BLaER1 treated with 17β-estradiol and CSF1 and Interleukin-3, amounts not matched to agents 10 nM and 100 nM (cell line): Measurements from ENCODE around the gene SP6.

Experiments
- H3K27ac ChIP-seq, 11 experiments: shearing (Covaris generic); formaldehyde crosslinking; 2 replicates each; pipeline ENCODE4 v1.8.1; 2022
- H3K27me3 ChIP-seq, 11 experiments: shearing (Covaris generic); formaldehyde crosslinking; 2 replicates each; pipeline ENCODE4 v1.8.1; 2022
- H3K36me3 ChIP-seq, 11 experiments: shearing (Covaris generic); formaldehyde crosslinking; 2 replicates each; pipeline ENCODE4 v1.8.1; 2022
- H3K4me1 ChIP-seq, 10 experiments: shearing (Covaris generic); formaldehyde crosslinking; 2 replicates each; pipeline ENCODE4 v1.8.1; 2022
- H3K4me2 ChIP-seq, 11 experiments: shearing (Covaris generic); formaldehyde crosslinking; 2 replicates each; pipeline ENCODE4 v1.8.1; 2022
- H3K4me3 ChIP-seq, 10 experiments: shearing (Covaris generic); formaldehyde crosslinking; 2 replicates each; pipeline ENCODE4 v1.8.1; 2022
- H3K9ac ChIP-seq, 11 experiments: shearing (Covaris generic); formaldehyde crosslinking; 2 replicates each; pipeline ENCODE4 v1.8.1; 2022
- H3K9me3 ChIP-seq, 11 experiments: shearing (Covaris generic); formaldehyde crosslinking; replicated peaks in 1 of 11; 2 replicates each; pipeline ENCODE4 v1.8.1; 2022
- H4K20me1 ChIP-seq, 11 experiments: shearing (Covaris generic); formaldehyde crosslinking; 2 replicates each; pipeline ENCODE4 v1.8.1; 2022
- Cebpa-rat ChIP-seq, 11 experiments: shearing (Covaris generic); IDR thresholded peaks; 2 replicates each; pipeline ENCODE4 v1.8.1; 2022

The SP6 gene

GRCh38 chr17:47803201-47803600 is 47.8 kb downstream of the SP6 start:
- no peak for TF ChIP-seq Cebpa-rat (IDR thresholded peaks at IDR 0.05)
- Histone ChIP-seq H3K9ac (no peak overlapping the region), H3K4me3 (no peak overlapping the region), H4K20me1 (peaks cover 0 to 44% (median 0%) of the 10 kb centered on the region in 11 experiments; a peak in 6 of 22 replicates), H3K27me3 (no peaks in the 10 kb centered on the region), H3K27ac (no peak overlapping the region), H3K36me3 (peaks cover 14 to 17% (median 16%) of the 10 kb centered on the region in 11 experiments), H3K4me2 (peak overlapping the region in 1 of 11 experiments; percentile 87; a peak in 2 of 22 replicates), H3K4me1 (peaks cover 9 to 57% (median 33%) of the 10 kb centered on the region in 10 experiments), H3K9me3 (no peaks in the 10 kb centered on the region)

GRCh38 chr17:47802341-47803022 is 48.5 kb downstream of the SP6 start:
- Histone ChIP-seq H3K27ac (no peak overlapping the region), H3K9me3 (no peaks in the 10 kb centered on the region), H4K20me1 (peaks cover 0 to 37% (median 0%) of the 10 kb centered on the region in 11 experiments; a peak in 6 of 22 replicates), H3K4me1 (peaks cover 9 to 57% (median 33%) of the 10 kb centered on the region in 10 experiments), H3K4me2 (peak overlapping the region in 5 of 11 experiments; percentile 20 to 45 (median 36); a peak in 5 of 22 replicates), H3K4me3 (no peak overlapping the region), H3K27me3 (no peaks in the 10 kb centered on the region), H3K9ac (no peak overlapping the region), H3K36me3 (peaks cover 6 to 10% (median 9%) of the 10 kb centered on the region in 11 experiments; a peak in 21 of 22 replicates)
- no peak for TF ChIP-seq Cebpa-rat (IDR thresholded peaks at IDR 0.05)

- Histone ChIP-seq H3K4me2 (peak overlapping the region in 5 of 11 experiments; percentile 20 to 45 (median 36); a peak in 5 of 22 replicates), H3K4me3 (no peak overlapping the region), H3K9me3 (no peaks in the 10 kb centered on the region), H3K36me3 (peaks cover under 1 to 4% (median 3%) of the 10 kb centered on the region in 11 experiments; a peak in 17 of 22 replicates), H4K20me1 (peaks cover 0 to 31% (median 0%) of the 10 kb centered on the region in 11 experiments; a peak in 6 of 22 replicates), H3K9ac (no peak overlapping the region), H3K27me3 (no peaks in the 10 kb centered on the region), H3K27ac (no peak overlapping the region), H3K4me1 (peaks cover 9 to 55% (median 32%) of the 10 kb centered on the region in 10 experiments)
- no peak for TF ChIP-seq Cebpa-rat (IDR thresholded peaks at IDR 0.05)
These were observed 49.1 kb downstream of the SP6 start for GRCh38 chr17:47801906-47802305.

GRCh38 chr17:47801176-47801765 is 49.7 kb downstream of the SP6 start:
- H3K9me3 ChIP-seq = no peaks in the 10 kb centered on the region
- no peak overlapping the region for H3K4me2 ChIP-seq
- TF ChIP-seq Cebpa-rat (IDR thresholded peaks at IDR 0.05) = no peak
- peaks cover 0 to 25% (median 0%) of the 10 kb centered on the region in 11 experiments; a peak in 6 of 22 replicates for H4K20me1 ChIP-seq
- no peak overlapping the region for H3K9ac ChIP-seq
- no peaks in the 10 kb centered on the region for H3K36me3 ChIP-seq
- no peak overlapping the region for H3K4me3 ChIP-seq
- no peak overlapping the region for H3K27ac ChIP-seq
- H3K27me3 ChIP-seq = no peaks in the 10 kb centered on the region
- H3K4me1 ChIP-seq = peaks cover 9 to 49% (median 29%) of the 10 kb centered on the region in 10 experiments

- Histone ChIP-seq H3K4me2 (no peak overlapping the region), H3K4me3 (no peak overlapping the region), H3K9ac (no peak overlapping the region), H4K20me1 (peaks cover 0 to 19% (median 0%) of the 10 kb centered on the region in 11 experiments; a peak in 3 of 22 replicates), H3K36me3 (no peaks in the 10 kb centered on the region), H3K27ac (no peak overlapping the region), H3K4me1 (peaks cover 6 to 43% (median 23%) of the 10 kb centered on the region in 10 experiments), H3K27me3 (no peaks in the 10 kb centered on the region), H3K9me3 (no peaks in the 10 kb centered on the region)
- TF ChIP-seq Cebpa-rat (IDR thresholded peaks at IDR 0.05) = no peak
These were observed 50.3 kb downstream of the SP6 start for GRCh38 chr17:47800686-47801085.

GRCh38 chr17:47797797-47798196 is 53.2 kb downstream of the SP6 start:
- Histone ChIP-seq H3K36me3 (no peaks in the 10 kb centered on the region), H3K4me1 (peaks cover 0 to 23% (median 9%) of the 10 kb centered on the region in 10 experiments; a peak in 11 of 20 replicates), H3K4me3 (no peak overlapping the region), H3K9ac (no peak overlapping the region), H3K27me3 (no peaks in the 10 kb centered on the region), H3K4me2 (no peak overlapping the region), H3K27ac (no peak overlapping the region), H3K9me3 (no peaks in the 10 kb centered on the region), H4K20me1 (peaks cover 0 to 13% (median 0%) of the 10 kb centered on the region in 11 experiments; a peak in 3 of 22 replicates)
- TF ChIP-seq Cebpa-rat (IDR thresholded peaks at IDR 0.05) = no peak
